OCI-LY7 (cell line): Measurements from ENCODE around the gene DTX3. TPM values are rescaled to one million over a fixed set of nuclear protein-coding genes. Genes with fewer than 3 reads are reported as not detected.

Experiments
- BruUV-seq: library from RNA; stranded (reverse); fragments of 400-500 nt; replicated peaks from 2 replicates; lab custom pipeline; 2021; lab: Mats Ljungman, UMichigan
- CTCF ChIA-PET: fragments of 300-600 bp; sonication (Branson Sonifier 250); formaldehyde crosslinking; loops from one replicate; lab custom pipeline; 2022; ENCODE audit warnings: antibody characterized with exemption; ENCODE audit not compliant: unreplicated experiment; lab: Charles Lee
- POLR2A ChIA-PET: fragments of 300-600 bp; sonication (Branson Sonifier 250); formaldehyde crosslinking; loops from one replicate; lab custom pipeline; 2022; ENCODE audit warnings: antibody characterized with exemption; lab: Charles Lee
- DNase-seq: peaks from one replicate; pipeline ENCODE4 v3.0.0-alpha.2; 2015; ENCODE audit warnings: low spot score
- H2AFZ ChIP-seq: fragments of 200-600 bp; sonication (generic), shearing (Covaris generic); 2 replicates; pipeline ENCODE4 v1.6.1; 2014; ENCODE audit warnings: mild to moderate bottlenecking, antibody characterized with exemption, low read length, moderate library complexity
- H3K27ac ChIP-seq: fragments of 200-600 bp; sonication (generic); 2 replicates; pipeline ENCODE4 v1.5.1; 2014; ENCODE audit warnings: mixed run types, low read depth, mild to moderate bottlenecking, moderate library complexity, low read length, inconsistent platforms; ENCODE audit not compliant: poor library complexity, severe bottlenecking
- H3K36me3 ChIP-seq: fragments of 200-600 bp; sonication (generic); 2 replicates; pipeline ENCODE4 v1.6.1; 2014; ENCODE audit warnings: mild to moderate bottlenecking, antibody characterized with exemption, low read length, moderate library complexity, mixed read lengths; ENCODE audit not compliant: insufficient read depth
- H3K4me1 ChIP-seq: fragments of 200-600 bp; sonication (generic); 2 replicates; pipeline ENCODE4 v1.5.1; 2014; ENCODE audit warnings: mild to moderate bottlenecking, low read length; ENCODE audit not compliant: insufficient read depth, poor library complexity, severe bottlenecking
- H3K4me2 ChIP-seq: fragments of 200-600 bp; sonication (generic); 2 replicates; pipeline ENCODE4 v1.6.1; 2014; ENCODE audit warnings: mild to moderate bottlenecking, low read length
- H3K4me3 ChIP-seq: fragments of 200-600 bp; sonication (generic); 2 replicates; pipeline ENCODE4 v1.5.1; 2014; ENCODE audit warnings: mild to moderate bottlenecking, low read depth, low read length; ENCODE audit not compliant: poor library complexity, severe bottlenecking
- H3K79me2 ChIP-seq: fragments of 200-600 bp; sonication (generic); 2 replicates; pipeline ENCODE4 v1.6.1; 2016; ENCODE audit warnings: low read depth, mild to moderate bottlenecking, low read length, moderate library complexity, mixed read lengths; ENCODE audit not compliant: insufficient read depth
- H3K9me2 ChIP-seq: fragments of 200-600 bp; sonication (generic); 2 replicates; pipeline ENCODE4 v1.6.1; 2016; ENCODE audit warnings: mild to moderate bottlenecking, low read length, mixed read lengths; ENCODE audit not compliant: insufficient read depth
- H3K9me3 ChIP-seq: fragments of 200-600 bp; sonication (generic); 2 replicates; pipeline ENCODE4 v1.6.1; 2014; ENCODE audit warnings: mild to moderate bottlenecking, mixed run types, low read length, mixed read lengths
- H4K20me1 ChIP-seq: fragments of 200-600 bp; sonication (generic); 2 replicates; pipeline ENCODE4 v1.6.1; 2014; ENCODE audit warnings: mild to moderate bottlenecking, antibody characterized with exemption, low read length, moderate library complexity, mixed read lengths; ENCODE audit not compliant: insufficient read depth
- CTCF ChIP-seq: fragments of 200-600 bp; sonication (generic); conservative IDR thresholded peaks from 2 replicates; pipeline ENCODE4 v1.5.1; 2014; ENCODE audit warnings: mild to moderate bottlenecking, antibody characterized with exemption, low read length, moderate library complexity, mixed read lengths
- EZH2phosphoT487 ChIP-seq: fragments of 200-600 bp; sonication (generic); IDR thresholded peaks from 2 replicates; pipeline ENCODE4 v1.6.1; 2018; ENCODE audit warnings: low read depth, borderline replicate concordance, mild to moderate bottlenecking, mixed run types, antibody characterized with exemption, low read length, moderate library complexity, mixed read lengths
- intact Hi-C: fragments of 100-400 bp; cut with micrococcal nuclease; formaldehyde crosslinking; loops from one replicate; pipeline ENCODE4 v1.10.0; 2022; ENCODE audit not compliant: unreplicated experiment
- total RNA-seq, 2 experiments: library from RNA; depleted of rRNA in 1 of 2; stranded (reverse); fragments of >200 nt in 1 of 2; shearing (Covaris generic) in 1 of 2; gene quantifications; 2 replicates each; pipeline ENCODE4 v1.2.3, GENCODE V29; 2014 to 2022

DTX3 gene
- total RNA-seq, 2 experiments from 2014 or later = not detected

DNA sequence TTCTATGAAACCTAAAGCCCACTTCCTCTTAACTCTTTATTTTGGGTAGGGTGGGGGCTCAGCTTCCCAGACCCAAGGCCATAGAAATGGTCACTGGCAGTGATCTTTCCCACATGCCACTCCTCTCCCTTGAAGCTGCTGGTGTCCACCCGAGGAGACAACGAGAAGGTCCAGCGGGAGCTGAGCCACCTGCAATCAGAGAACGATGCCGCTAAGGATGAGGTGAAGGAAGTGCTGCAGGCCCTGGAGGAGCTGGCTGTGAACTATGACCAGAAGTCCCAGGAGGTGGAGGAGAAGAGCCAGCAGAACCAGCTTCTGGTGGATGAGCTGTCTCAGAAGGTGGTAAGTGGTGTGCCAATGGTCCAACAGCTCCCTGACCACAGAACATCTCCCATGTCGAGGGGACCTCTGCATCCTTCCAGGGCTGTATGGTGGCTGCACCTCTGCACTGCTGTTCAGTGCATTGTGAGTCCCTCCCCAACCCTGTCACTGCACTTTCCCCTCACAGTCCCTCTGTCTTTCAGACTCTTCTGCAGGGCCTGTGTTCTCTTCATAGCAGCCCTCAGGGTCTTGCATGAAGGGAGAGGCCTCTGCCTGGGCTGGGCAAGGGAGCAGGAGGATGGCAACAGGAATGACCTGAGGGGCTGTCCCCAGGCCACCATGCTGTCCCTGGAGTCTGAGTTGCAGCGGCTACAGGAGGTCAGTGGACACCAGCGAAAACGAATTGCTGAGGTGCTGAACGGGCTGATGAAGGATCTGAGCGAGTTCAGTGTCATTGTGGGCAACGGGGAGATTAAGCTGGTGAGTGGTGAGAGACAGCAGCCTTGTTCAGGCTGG is 32.5 kb upstream of the DTX3 start:
- DNase-seq = no peak
- H3K4me3 ChIP-seq = no peak overlapping the region
- intact Hi-C loops = no loop called here
- no peak overlapping the region for H2AFZ ChIP-seq
- CTCF ChIA-PET = no interaction called here
- TF ChIP-seq CTCF (no peak), EZH2phosphoT487 (no peak)
- POLR2A ChIA-PET = interaction anchor here (0.6 to 1.7 kb wide), 4 partner anchors 9 to 597 kb away, joined by 3 to 4 read pairs (median 3); partner anchors contain the start of gene DCTN2
- H3K4me1 ChIP-seq = no peaks in the 10 kb centered on the region
- no peaks in the 10 kb centered on the region for H3K9me3 ChIP-seq
- no peaks in the 10 kb centered on the region for H3K9me2 ChIP-seq
- no peak overlapping the region for H3K27ac ChIP-seq
- H3K4me2 ChIP-seq = no peak overlapping the region
- H3K36me3 ChIP-seq = no peaks in the 10 kb centered on the region
- no peaks in the 10 kb centered on the region for H4K20me1 ChIP-seq
- no peaks in the 10 kb centered on the region for H3K79me2 ChIP-seq
- BruUV-seq = no TSS peak

DNA sequence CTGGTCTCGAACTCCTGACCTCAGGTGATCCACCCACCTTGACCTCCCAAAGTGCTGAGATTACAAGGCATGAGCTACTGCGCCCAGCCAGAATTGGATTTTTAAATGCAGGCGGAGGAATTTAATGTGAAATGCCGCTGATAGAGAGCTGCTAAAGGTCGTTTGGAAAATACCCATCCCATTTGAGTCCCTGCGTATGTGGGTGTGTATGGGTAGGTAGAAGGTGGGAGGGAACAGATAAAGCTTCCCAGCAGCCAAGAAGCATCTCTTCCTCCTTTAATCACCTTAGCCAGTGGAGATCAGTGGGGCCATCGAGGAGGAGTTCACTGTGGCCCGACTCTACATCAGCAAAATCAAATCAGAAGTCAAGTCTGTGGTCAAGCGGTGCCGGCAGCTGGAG is 29.8 kb upstream of the DTX3 start:
- no peak for DNase-seq
- Histone ChIP-seq H4K20me1 (no peaks in the 10 kb centered on the region), H3K4me3 (no peak overlapping the region), H3K4me2 (no peak overlapping the region), H3K36me3 (no peaks in the 10 kb centered on the region), H3K9me2 (no peaks in the 10 kb centered on the region), H3K9me3 (no peaks in the 10 kb centered on the region), H3K27ac (no peak overlapping the region), H2AFZ (no peak overlapping the region), H3K79me2 (no peaks in the 10 kb centered on the region), H3K4me1 (no peaks in the 10 kb centered on the region)
- intact Hi-C loops = no loop called here
- CTCF ChIA-PET = no interaction called here
- no TSS peak for BruUV-seq
- POLR2A ChIA-PET = interaction anchor here (0.9 kb wide), 1 partner anchor 87 kb away, joined by 4 read pairs; no protein-coding TSS in a partner anchor
- TF ChIP-seq EZH2phosphoT487 (no peak), CTCF (no peak)
